Astrocyte (in vitro differentiated cells and primary cell): ENCODE results near the gene ITGB8. TPM values are rescaled to one million over a fixed set of nuclear protein-coding genes. Genes with fewer than 3 reads are reported as not detected.

Experiments
- DNase-seq: peaks from one replicate; pipeline ENCODE4 v3.0.0-alpha.2; 2010; ENCODE audit warnings: low read depth
- FAIRE-seq: peaks from 2 replicates; lab custom pipeline; 2011; peaks lifted over from hg19 to GRCh38; lab: Jason Lieb, UNC
- H2AFZ ChIP-seq: 2 replicates; pipeline ENCODE4 v1.6.0; 2012; ENCODE audit warnings: low read depth, low read length, inconsistent platforms
- H3K27ac ChIP-seq: 2 replicates; pipeline ENCODE4 v1.5.1; 2011; ENCODE audit warnings: low read depth, low read length, inconsistent platforms
- H3K27me3 ChIP-seq: 2 replicates; pipeline ENCODE4 v1.6.0; 2011; ENCODE audit warnings: low read length, inconsistent platforms; ENCODE audit not compliant: insufficient read depth
- H3K36me3 ChIP-seq: 2 replicates; pipeline ENCODE4 v1.5.1; 2011; ENCODE audit warnings: low read length, inconsistent platforms; ENCODE audit not compliant: insufficient read depth
- H3K4me1 ChIP-seq: 2 replicates; pipeline ENCODE4 v1.5.1; 2011; ENCODE audit warnings: low read length, inconsistent platforms; ENCODE audit not compliant: insufficient read depth
- H3K4me2 ChIP-seq: 2 replicates; pipeline ENCODE4 v1.6.0; 2012; ENCODE audit warnings: low read length, inconsistent platforms
- H3K4me3 ChIP-seq: 2 replicates; pipeline ENCODE4 v1.5.1; 2011; ENCODE audit warnings: low read depth, mild to moderate bottlenecking, low read length, inconsistent platforms; ENCODE audit not compliant: insufficient read depth
- H3K79me2 ChIP-seq: 2 replicates; pipeline ENCODE4 v1.6.0; 2012; ENCODE audit warnings: mild to moderate bottlenecking, low read length, inconsistent platforms; ENCODE audit not compliant: insufficient read depth
- H3K9ac ChIP-seq: 2 replicates; pipeline ENCODE4 v1.6.0; 2012; ENCODE audit warnings: mild to moderate bottlenecking, low read length, inconsistent platforms
- H3K9me3 ChIP-seq: 2 replicates; pipeline ENCODE4 v1.5.1; 2012; ENCODE audit warnings: low read depth, mild to moderate bottlenecking, low read length, inconsistent platforms; ENCODE audit not compliant: insufficient read depth
- H4K20me1 ChIP-seq: 2 replicates; pipeline ENCODE4 v1.6.0; 2012; ENCODE audit warnings: low read length, inconsistent platforms; ENCODE audit not compliant: insufficient read depth
- H3K27ac Mint-ChIP-seq: one replicate; pipeline ENCODE4 v1.8.0; 2021; ENCODE audit warnings: mild to moderate bottlenecking, mixed read lengths; ENCODE audit not compliant: unreplicated experiment
- H3K27me3 Mint-ChIP-seq: one replicate; pipeline ENCODE4 v1.8.0; 2021; ENCODE audit warnings: low read depth, mixed read lengths; ENCODE audit not compliant: unreplicated experiment
- H3K36me3 Mint-ChIP-seq: one replicate; pipeline ENCODE4 v1.8.0; 2021; ENCODE audit warnings: low read depth, mixed read lengths; ENCODE audit not compliant: unreplicated experiment
- H3K4me1 Mint-ChIP-seq: one replicate; pipeline ENCODE4 v1.8.0; 2021; ENCODE audit warnings: low read depth, mixed read lengths; ENCODE audit not compliant: unreplicated experiment
- H3K4me3 Mint-ChIP-seq: one replicate; pipeline ENCODE4 v1.8.0; 2021; ENCODE audit warnings: mild to moderate bottlenecking, moderate library complexity, mixed read lengths; ENCODE audit not compliant: unreplicated experiment
- H3K9me3 Mint-ChIP-seq: one replicate; pipeline ENCODE4 v1.8.0; 2021; ENCODE audit warnings: mild to moderate bottlenecking, mixed read lengths; ENCODE audit not compliant: unreplicated experiment
- CTCF ChIP-seq: IDR thresholded peaks from 2 replicates; pipeline ENCODE4 v1.5.1; 2011; ENCODE audit warnings: low read depth, mild to moderate bottlenecking, inconsistent platforms, low read length, moderate library complexity; ENCODE audit not compliant: insufficient read depth
- EZH2 ChIP-seq: IDR thresholded peaks from 2 replicates; pipeline ENCODE4 v1.6.1; 2012; ENCODE audit warnings: mild to moderate bottlenecking, low read length, inconsistent platforms; ENCODE audit not compliant: insufficient read depth
- total RNA-seq: library from RNA; stranded (reverse); gene quantifications from 2 replicates; pipeline ENCODE4 v1.2.1, GENCODE V29; 2021

ITGB8 gene
- total RNA-seq, 1 donor from 2014 or later, result 10.8 TPM

GRCh38 chr7:20399521-20399920 is 68.8 kb downstream of the ITGB8 start:
- no peak for TF ChIP-seq EZH2
- TF ChIP-seq CTCF, result no peak
- no peaks in the 10 kb centered on the region for H3K36me3 Mint-ChIP-seq
- peaks cover 10% of the 10 kb centered on the region for H3K36me3 ChIP-seq
- no peak overlapping the region for H2AFZ ChIP-seq
- no peak overlapping the region for H3K27ac ChIP-seq
- H3K4me3 Mint-ChIP-seq, result no peak overlapping the region
- H3K9me3 Mint-ChIP-seq, result no peaks in the 10 kb centered on the region
- H3K9me3 ChIP-seq, result no peaks in the 10 kb centered on the region
- H3K9ac ChIP-seq, result no peak overlapping the region
- no peak overlapping the region for H3K4me2 ChIP-seq
- no peak overlapping the region for H3K4me3 ChIP-seq
- no peaks in the 10 kb centered on the region for H3K79me2 ChIP-seq
- no peaks in the 10 kb centered on the region for H3K4me1 Mint-ChIP-seq
- H3K27me3 Mint-ChIP-seq, result no peaks in the 10 kb centered on the region
- FAIRE-seq (no peak), DNase-seq (peak; percentile 49)
- no peaks in the 10 kb centered on the region for H3K27me3 ChIP-seq
- no peaks in the 10 kb centered on the region for H3K4me1 ChIP-seq
- H4K20me1 ChIP-seq, result no peaks in the 10 kb centered on the region
- peak overlapping the region; percentile 21 for H3K27ac Mint-ChIP-seq

GRCh38 chr7:20401861-20402746 is 71.4 kb downstream of the ITGB8 start:
- no peak for TF ChIP-seq EZH2
- no peak for TF ChIP-seq CTCF
- H3K4me1 Mint-ChIP-seq, result no peaks in the 10 kb centered on the region
- no peaks in the 10 kb centered on the region for H3K27me3 Mint-ChIP-seq
- H3K36me3 Mint-ChIP-seq, result peaks cover 3% of the 10 kb centered on the region
- H3K4me2 ChIP-seq, result no peak overlapping the region
- H2AFZ ChIP-seq, result no peak overlapping the region
- no peaks in the 10 kb centered on the region for H3K79me2 ChIP-seq
- no peaks in the 10 kb centered on the region for H3K27me3 ChIP-seq
- H3K27ac Mint-ChIP-seq, result no peak overlapping the region
- H4K20me1 ChIP-seq, result no peaks in the 10 kb centered on the region
- H3K4me3 Mint-ChIP-seq, result no peak overlapping the region
- no peaks in the 10 kb centered on the region for H3K4me1 ChIP-seq
- no peak overlapping the region for H3K9ac ChIP-seq
- FAIRE-seq (no peak), DNase-seq (no peak)
- no peaks in the 10 kb centered on the region for H3K9me3 Mint-ChIP-seq
- no peaks in the 10 kb centered on the region for H3K9me3 ChIP-seq
- H3K36me3 ChIP-seq, result peaks cover 2% of the 10 kb centered on the region
- H3K4me3 ChIP-seq, result no peak overlapping the region
- H3K27ac ChIP-seq, result no peak overlapping the region

GRCh38 chr7:20402747-20403230 is 72.1 kb downstream of the ITGB8 start:
- FAIRE-seq, result no peak

More at GRCh38 chr7:20402747-20403230, 72.1 kb downstream of the ITGB8 start:
- H3K9me3 Mint-ChIP-seq, result no peaks in the 10 kb centered on the region
- H3K4me1 ChIP-seq, result peaks cover under 1% of the 10 kb centered on the region
- H4K20me1 ChIP-seq, result no peaks in the 10 kb centered on the region
- H3K9ac ChIP-seq, result no peak overlapping the region
- DNase-seq, result no peak
- H3K36me3 Mint-ChIP-seq, result peaks cover 3% of the 10 kb centered on the region
- H2AFZ ChIP-seq, result no peak overlapping the region
- TF ChIP-seq CTCF (peak; percentile 45), EZH2 (no peak)
- peaks cover 4% of the 10 kb centered on the region for H3K4me1 Mint-ChIP-seq
- H3K4me3 ChIP-seq, result no peak overlapping the region
- no peaks in the 10 kb centered on the region for H3K79me2 ChIP-seq
- H3K27me3 ChIP-seq, result no peaks in the 10 kb centered on the region
- no peak overlapping the region for H3K27ac ChIP-seq
- H3K27ac Mint-ChIP-seq, result no peak overlapping the region
- no peak overlapping the region for H3K4me3 Mint-ChIP-seq
- no peaks in the 10 kb centered on the region for H3K9me3 ChIP-seq
- H3K36me3 ChIP-seq, result peaks cover 2% of the 10 kb centered on the region
- no peaks in the 10 kb centered on the region for H3K27me3 Mint-ChIP-seq
- no peak overlapping the region for H3K4me2 ChIP-seq
